HL-60 (cell line): Measurements from ENCODE around the gene HTR1E.

Source experiments
- DNase-seq, 2 experiments: peaks; one replicate each; pipeline ENCODE4 v3.0.0-alpha.2; 2010 to 2020; ENCODE audit warnings: low read depth in 1 of 2, low spot score in 1 of 2
- H3K27ac ChIP-seq: fragments of 250-450 bp; sonication (Bioruptor Pico); replicated peaks from 2 replicates; pipeline ENCODE4 v1.5.1; 2020; ENCODE audit warnings: mild to moderate bottlenecking, moderate library complexity
- H3K27me3 ChIP-seq: fragments of 250-450 bp; sonication (Bioruptor Pico); 2 replicates; pipeline ENCODE4 v1.5.1; 2021; ENCODE audit warnings: mild to moderate bottlenecking, moderate library complexity; ENCODE audit not compliant: insufficient read depth, poor library complexity, severe bottlenecking
- H3K4me3 ChIP-seq: replicated peaks from 2 replicates; pipeline ENCODE4 v1.5.1; 2011; ENCODE audit warnings: mild to moderate bottlenecking, control low read depth, low read length; ENCODE audit not compliant: insufficient read depth
- CTCF ChIP-seq: IDR thresholded peaks from one replicate; pipeline ENCODE4 v1.5.1; 2011; ENCODE audit warnings: low read length, control low read depth, inconsistent platforms; ENCODE audit not compliant: insufficient read depth
- GABPA ChIP-seq: IDR thresholded peaks from 2 replicates; pipeline ENCODE4 v1.6.1; 2012; ENCODE audit warnings: low read depth
- POLR2AphosphoS5 ChIP-seq: IDR thresholded peaks from 2 replicates; pipeline ENCODE4 v1.6.1; 2012; ENCODE audit warnings: low read depth
- REST ChIP-seq: IDR thresholded peaks from 2 replicates; pipeline ENCODE4 v1.6.1; 2012; ENCODE audit warnings: low read depth; ENCODE audit not compliant: insufficient replicate concordance
- SPI1 ChIP-seq: IDR thresholded peaks from 2 replicates; pipeline ENCODE4 v1.6.1; 2012; ENCODE audit warnings: low read depth, mild to moderate bottlenecking, borderline replicate concordance

Gene HTR1E

GRCh38 chr6:87040729-87041128, 103.4 kb downstream of the HTR1E start:
- TF ChIP-seq GABPA (no peak), POLR2AphosphoS5 (no peak), REST (no peak), SPI1 (no peak), CTCF (no peak)
- Histone ChIP-seq H3K27ac (no peak overlapping the region), H3K4me3 (no peak overlapping the region), H3K27me3 (peaks cover 4% of the 10 kb centered on the region)
- no peak for DNase-seq

- Histone ChIP-seq H3K27me3 (peaks cover 11% of the 10 kb centered on the region), H3K27ac (no peak overlapping the region), H3K4me3 (no peak overlapping the region)
- DNase-seq, result no peak
- TF ChIP-seq GABPA (no peak), CTCF (no peak), POLR2AphosphoS5 (no peak), REST (no peak), SPI1 (no peak)
Observed at GRCh38 chr6:87045521-87046075, 108.3 kb downstream of the HTR1E start.

- no peak overlapping the region for H3K4me3 ChIP-seq
- TF ChIP-seq POLR2AphosphoS5 (no peak), GABPA (no peak), REST (no peak), SPI1 (no peak), CTCF (no peak)
- DNase-seq, result no peak
- peaks cover 19% of the 10 kb centered on the region for H3K27me3 ChIP-seq
- H3K27ac ChIP-seq, result no peak overlapping the region
Observed at GRCh38 chr6:87049779-87050178, 112.5 kb downstream of the HTR1E start.
